ENCODE data around the gene SH3GL1. TPM values are rescaled to one million over a fixed set of nuclear protein-coding genes. Genes with fewer than 3 reads are reported as not detected.

SH3GL1 gene
- total and polyA plus RNA-seq, 2 of the 4 experiments (the other 2 are of a cell fraction): 28.1 to 138 TPM

- dilution Hi-C loops (cut with HindIII; ENCODE audit: low sequenced_read_pairs, unreplicated experiment) (no loop called here), intact Hi-C loops (cut with micrococcal nuclease) (no loop called here), in situ Hi-C loops (cut with MboI; ENCODE audit: low sequenced_read_pairs) (no loop called here)
- H3K18ac ChIP-seq (ENCODE audit: low read depth, low read length): no peak overlapping the region
- H3K4ac ChIP-seq (ENCODE audit: low read depth, low read length): no peak overlapping the region
- TF ChIP-seq RFX5 (IDR thresholded peaks at IDR 0.05; ENCODE audit: low read depth, low read length) (no peak), BHLHE40 (IDR thresholded peaks at IDR 0.05; ENCODE audit: low read depth, low read length) (no peak), MXI1 (IDR thresholded peaks at IDR 0.05; ENCODE audit: borderline replicate concordance, low read depth, low read length) (no peak), RCOR1 (IDR thresholded peaks at IDR 0.05; ENCODE audit: insufficient replicate concordance, low read length) (no peak), MAZ (IDR thresholded peaks at IDR 0.05; ENCODE audit: borderline replicate concordance, low read depth, low read length) (no peak), CHD1 (IDR thresholded peaks at IDR 0.05; ENCODE audit: low read depth, low read length) (no peak), RAD21 (IDR thresholded peaks at IDR 0.05; ENCODE audit: low read length) (no peak), CEBPB (IDR thresholded peaks at IDR 0.05; ENCODE audit: low read depth, low read length) (no peak), ELK1 (IDR thresholded peaks at IDR 0.05; ENCODE audit: borderline replicate concordance, low read depth, low read length) (no peak), FOS (IDR thresholded peaks at IDR 0.05; ENCODE audit: low read depth, low read length) (no peak), NFE2L2 (IDR thresholded peaks at IDR 0.05; ENCODE audit: low read depth, low read length) (no peak), POLR2A (IDR thresholded peaks at IDR 0.05; ENCODE audit: low read depth, low read length) (no peak), MAFK (IDR thresholded peaks at IDR 0.05; ENCODE audit: low read depth, low read length) (no peak), CTCF (conservative IDR thresholded peaks at IDR 0.05; ENCODE audit: low read depth, low read length) (no peak), SMC3 (IDR thresholded peaks at IDR 0.05; ENCODE audit: low read depth, low read length) (no peak), USF2 (IDR thresholded peaks at IDR 0.05; ENCODE audit: low read depth, low read length) (no peak)
- H3K4me3 ChIP-seq (ENCODE audit: insufficient read depth, low read depth, low read length): no peak overlapping the region
- no peak overlapping the region for H2BK5ac ChIP-seq (ENCODE audit: low read depth, low read length, poor library complexity, severe bottlenecking)
- H3K36me3 ChIP-seq (ENCODE audit: control insufficient read depth, insufficient read depth, low read length): peaks cover 21% of the 10 kb centered on the region
- no peak overlapping the region for H3K27ac ChIP-seq (ENCODE audit: insufficient read depth, low read length)
- no peak overlapping the region for H3K23ac ChIP-seq (ENCODE audit: low read depth, low read length)
- ChIA-PET POLR2A (ENCODE audit: unreplicated experiment) (no interaction called here), CTCF (no interaction called here)
- H3K27me3 ChIP-seq (ENCODE audit: control insufficient read depth, insufficient read depth, low read length): no peaks in the 10 kb centered on the region
- peaks cover 11% of the 10 kb centered on the region; the same call in 1 of the 2 replicates for H3K4me1 ChIP-seq (ENCODE audit: control insufficient read depth, insufficient read depth, low read length)
- no TSS peak for BruUV-seq (replicated peaks)
- no peak overlapping the region for H4K8ac ChIP-seq (ENCODE audit: low read depth in 2 of 2, low read length in 2 of 2)
- H2AK9ac ChIP-seq (replicated peaks; ENCODE audit: low read depth, low read length, poor library complexity): no peak overlapping the region
- no peak overlapping the region for H3K14ac ChIP-seq (replicated peaks; ENCODE audit: low read depth, low read length)
- no peak overlapping the region for H2AK5ac ChIP-seq (ENCODE audit: low read depth, low read length)
- no peak overlapping the region for H2BK15ac ChIP-seq (ENCODE audit: low read depth, low read length)
- DNase-seq (no peak), ATAC-seq (ENCODE audit: low read depth) (no peak)
- H4K20me1 ChIP-seq (ENCODE audit: insufficient read depth, low read length): no peaks in the 10 kb centered on the region
- no peak overlapping the region for H4K91ac ChIP-seq (ENCODE audit: insufficient read depth, low read depth, low read length)
- no peak overlapping the region for H2BK20ac ChIP-seq (ENCODE audit: low read depth, low read length)
- no peak overlapping the region for H4K5ac ChIP-seq (ENCODE audit: low read depth, low read length)
- H2BK120ac ChIP-seq (ENCODE audit: low read depth, low read length): no peak overlapping the region
- H3K79me1 ChIP-seq (ENCODE audit: low read depth in 1 of 2, low read length in 2 of 2): peaks cover 6 to 9% of the 10 kb centered on the region in 2 experiments; a peak in 1 of 4 replicates
- H3K56ac ChIP-seq (ENCODE audit: extremely low read depth, insufficient read depth, low read length): no peak overlapping the region
- H3K9ac ChIP-seq (ENCODE audit: low read depth, low read length): no peak overlapping the region
- 87% methylated on average over 12 of the region's 20 CpGs; no CpG with 5 or more reads in 1 of the 2 experiments for WGBS, 2 experiments (ENCODE audit: extremely low coverage in 2 of 2, insufficient read length in 1 of 2)
- no peak overlapping the region for H3K4me2 ChIP-seq (ENCODE audit: low read depth, low read length)
- H3K9me3 ChIP-seq (ENCODE audit: control insufficient read depth, insufficient read depth, low read length): no peaks in the 10 kb centered on the region
- no peaks in the 10 kb centered on the region; the same call in 1 of the 2 replicates for H3K9me1 ChIP-seq (ENCODE audit: insufficient read depth, low read length)
- H2AFZ ChIP-seq (replicated peaks; ENCODE audit: low read length, poor library complexity): no peak overlapping the region
Measured at GRCh38 chr19:4428326-4428975, 28.1 kb upstream of the SH3GL1 start.

Measured in IMR-90 (cell line).